H1 (cell line): ENCODE results near the gene CX3CR1. TPM values are rescaled to one million over a fixed set of nuclear protein-coding genes. Genes with fewer than 3 reads are reported as not detected.

Experiments used
- CTCF ChIA-PET: fragments of 300-600 bp; sonication (Branson Sonifier 250); formaldehyde crosslinking; loops from one replicate; lab custom pipeline; 2021; ENCODE audit not compliant: partially characterized antibody; lab: Charles Lee
- POLR2A ChIA-PET: fragments of 300-600 bp; sonication (Branson Sonifier 250); formaldehyde crosslinking; loops from one replicate; lab custom pipeline; 2021; ENCODE audit warnings: inconsistent platforms; ENCODE audit not compliant: partially characterized antibody; lab: Charles Lee
- DNase-seq, 2 experiments: peaks; one replicate each; pipeline versions ENCODE4 v3.0.0 to v3.0.0-alpha.2; 2010 to 2022; ENCODE audit warnings: low spot score in 2 of 2, low read depth in 1 of 2, mixed read lengths in 1 of 2
- FAIRE-seq: peaks from 2 replicates; lab custom pipeline; 2011; peaks lifted over from hg19 to GRCh38; lab: Jason Lieb, UNC
- H2AFZ ChIP-seq: 2 replicates; pipeline ENCODE4 v1.8.1; 2012; ENCODE audit warnings: low read length, inconsistent platforms
- H2AK5ac ChIP-seq: 2 replicates; pipeline ENCODE4 v1.6.1; 2013; ENCODE audit warnings: low read depth, low read length
- H2BK120ac ChIP-seq: replicated peaks from 2 replicates; pipeline ENCODE3; 2013; ENCODE audit warnings: low read depth, low read length, inconsistent platforms
- H2BK12ac ChIP-seq: 2 replicates; pipeline ENCODE4 v1.6.1; 2013; ENCODE audit warnings: low read depth, low read length
- H2BK15ac ChIP-seq: 2 replicates; pipeline ENCODE4 v1.6.1; 2013; ENCODE audit warnings: low read length
- H2BK20ac ChIP-seq: 2 replicates; pipeline ENCODE4 v1.6.1; 2013; ENCODE audit warnings: low read length
- H2BK5ac ChIP-seq: 2 replicates; pipeline ENCODE4 v1.6.1; 2013; ENCODE audit warnings: low read depth, low read length
- H3K14ac ChIP-seq: 2 replicates; pipeline ENCODE4 v1.6.1; 2013; ENCODE audit warnings: inconsistent platforms; ENCODE audit not compliant: insufficient read length
- H3K18ac ChIP-seq: 2 replicates; pipeline ENCODE4 v1.6.1; 2013; ENCODE audit warnings: low read length; ENCODE audit errors: extremely low read depth
- H3K23ac ChIP-seq: 2 replicates; pipeline ENCODE4 v1.6.1; 2013; ENCODE audit warnings: inconsistent platforms; ENCODE audit not compliant: insufficient read length
- H3K23me2 ChIP-seq: 2 replicates; pipeline ENCODE4 v1.6.1; 2013; ENCODE audit warnings: low read depth, low read length
- H3K27ac ChIP-seq: 2 replicates; pipeline ENCODE4 v1.6.1; 2011; ENCODE audit warnings: low read depth, low read length, inconsistent platforms
- H3K27me3 ChIP-seq, 4 experiments: replicated peaks in 1 of 4; 1 replicate in 1 of 4; 2 replicates in 3 of 4; pipeline versions ENCODE4 v1.6.1 to v1.8.1; 2011 to 2013; ENCODE audit warnings: low read length in 3 of 4, mild to moderate bottlenecking in 3 of 4, inconsistent platforms in 2 of 4, mixed read lengths in 2 of 4, moderate library complexity in 1 of 4; ENCODE audit not compliant: control insufficient read depth in 3 of 4, insufficient read depth in 3 of 4; ENCODE audit errors: extremely low read depth in 1 of 4
- H3K36me3 ChIP-seq, 4 experiments: 2 replicates each; pipeline versions ENCODE4 v1.6.1 to v1.8.1; 2011 to 2013; ENCODE audit warnings: mild to moderate bottlenecking in 4 of 4, low read length in 3 of 4, moderate library complexity in 2 of 4, control low read depth in 1 of 4, inconsistent platforms in 1 of 4; ENCODE audit not compliant: insufficient read depth in 4 of 4, control insufficient read depth in 2 of 4
- H3K4ac ChIP-seq: replicated peaks from 2 replicates; pipeline ENCODE3; 2013; ENCODE audit warnings: low read length, low read depth, mixed read lengths, inconsistent platforms; ENCODE audit not compliant: insufficient read length
- H3K4me1 ChIP-seq, 4 experiments: replicated peaks in 1 of 4; 1 replicate in 1 of 4; 2 replicates in 3 of 4; pipeline versions ENCODE4 v1.6.1 to v1.8.1; 2011 to 2013; ENCODE audit warnings: low read length in 3 of 4, inconsistent platforms in 2 of 4, mixed read lengths in 1 of 4; ENCODE audit not compliant: insufficient read depth in 4 of 4, control insufficient read depth in 3 of 4
- H3K4me2 ChIP-seq, 2 experiments: 2 replicates each; pipeline versions ENCODE4 v1.6.1 to v1.8.1; 2011 to 2013; ENCODE audit warnings: low read depth in 2 of 2, low read length in 2 of 2, control low read depth in 1 of 2, inconsistent platforms in 1 of 2, mild to moderate bottlenecking in 1 of 2; ENCODE audit not compliant: insufficient read depth in 1 of 2
- H3K4me3 ChIP-seq, 4 experiments: fragments of 200-600, 300-600 bp in 1 of 4; sonication (generic), shearing (Covaris generic), sonication (Bioruptor Twin) in 1 of 4; 2 replicates each; pipeline versions ENCODE4 v1.5.1 to v1.8.1; 2011 to 2016; ENCODE audit warnings: low read length in 4 of 4, low read depth in 3 of 4, control low read depth in 2 of 4, inconsistent platforms in 2 of 4, mild to moderate bottlenecking in 2 of 4, mixed read lengths in 1 of 4, moderate library complexity in 1 of 4; ENCODE audit not compliant: insufficient read depth in 2 of 4; ENCODE audit errors: extremely low read depth in 1 of 4
- H3K56ac ChIP-seq: replicated peaks from 2 replicates; pipeline ENCODE3; 2013; ENCODE audit warnings: low read depth, mild to moderate bottlenecking, mixed read lengths, low read length, inconsistent platforms; ENCODE audit not compliant: insufficient read length
- H3K79me1 ChIP-seq: 2 replicates; pipeline ENCODE4 v1.6.1; 2013; ENCODE audit warnings: low read depth, low read length, control low read depth
- H3K79me2 ChIP-seq, 2 experiments: 2 replicates each; pipeline versions ENCODE4 v1.6.1 to v1.8.1; 2012 to 2013; ENCODE audit warnings: low read length in 2 of 2, mild to moderate bottlenecking in 2 of 2, inconsistent platforms in 1 of 2; ENCODE audit not compliant: insufficient read depth in 2 of 2, control insufficient read depth in 1 of 2
- H3K9ac ChIP-seq, 4 experiments: replicated peaks in 1 of 4; 1 replicate in 1 of 4; 2 replicates in 3 of 4; pipeline versions ENCODE4 v1.6.1 to v1.8.1; 2011 to 2013; ENCODE audit warnings: low read depth in 3 of 4, low read length in 3 of 4, control low read depth in 2 of 4, mild to moderate bottlenecking in 2 of 4, moderate library complexity in 2 of 4, inconsistent platforms in 1 of 4; ENCODE audit errors: extremely low read depth in 1 of 4
- H3K9me3 ChIP-seq, 2 experiments: 2 replicates each; pipeline versions ENCODE4 v1.6.1 to v1.8.1; 2012 to 2013; ENCODE audit warnings: mild to moderate bottlenecking in 2 of 2, moderate library complexity in 2 of 2, control low read depth in 1 of 2, inconsistent platforms in 1 of 2, low read depth in 1 of 2, low read length in 1 of 2, mixed read lengths in 1 of 2; ENCODE audit not compliant: insufficient read depth in 2 of 2
- H4K20me1 ChIP-seq, 2 experiments: replicated peaks in 1 of 2; 2 replicates each; pipeline versions ENCODE3 to v1.8.1; 2011 to 2013; ENCODE audit warnings: inconsistent platforms in 2 of 2, low read length in 2 of 2, mild to moderate bottlenecking in 1 of 2; ENCODE audit not compliant: insufficient read depth in 2 of 2, control insufficient read depth in 1 of 2
- H4K5ac ChIP-seq: 2 replicates; pipeline ENCODE4 v1.6.1; 2013; ENCODE audit warnings: low read length, low read depth, mixed read lengths, inconsistent platforms; ENCODE audit not compliant: insufficient read length
- H4K8ac ChIP-seq: 2 replicates; pipeline ENCODE4 v1.8.0; 2013; ENCODE audit warnings: mild to moderate bottlenecking, moderate library complexity, low read length, inconsistent platforms; ENCODE audit not compliant: insufficient read depth; ENCODE audit errors: extremely low read depth
- H4K91ac ChIP-seq: replicated peaks from 2 replicates; pipeline ENCODE3; 2013; ENCODE audit warnings: low read length, mixed read lengths, inconsistent platforms; ENCODE audit not compliant: insufficient read length
- ASH2L ChIP-seq: fragments of 200-600, 300-600 bp; sonication (generic); IDR thresholded peaks from one replicate; pipeline ENCODE4 v1.7.1; 2017; ENCODE audit warnings: low read length
- CEBPB ChIP-seq: IDR thresholded peaks from 2 replicates; pipeline ENCODE4 v1.6.1; 2012; ENCODE audit warnings: low read depth, low read length
- CTBP2 ChIP-seq: IDR thresholded peaks from 2 replicates; pipeline ENCODE4 v1.7.0; 2011; ENCODE audit warnings: borderline replicate concordance, mild to moderate bottlenecking, moderate library complexity, mixed read lengths, low read length; ENCODE audit not compliant: insufficient read depth, insufficient read length
- CTCF ChIP-seq, 3 experiments: IDR thresholded peaks; 1 replicate in 2 of 3; 2 replicates in 1 of 3; pipeline versions ENCODE4 v1.5.1 to v1.6.1; 2011; ENCODE audit warnings: low read length in 3 of 3, mild to moderate bottlenecking in 3 of 3, inconsistent platforms in 2 of 3, low read depth in 1 of 3, moderate library complexity in 1 of 3; ENCODE audit not compliant: insufficient read depth in 1 of 3; ENCODE audit errors: control extremely low read depth in 1 of 3
- E2F6 ChIP-seq: IDR thresholded peaks from 2 replicates; pipeline ENCODE4 v1.6.1; 2012; ENCODE audit warnings: inconsistent platforms
- JUND ChIP-seq: IDR thresholded peaks from 2 replicates; pipeline ENCODE4 v1.6.1; 2011; ENCODE audit warnings: mild to moderate bottlenecking, improper control_type of control experiment, low read length
- RAD21 ChIP-seq, 2 experiments: IDR thresholded peaks in 1 of 2; conservative IDR thresholded peaks in 1 of 2; 2 replicates each; pipeline ENCODE4 v1.6.1; 2011; ENCODE audit warnings: low read depth in 2 of 2, low read length in 2 of 2, improper control_type of control experiment in 1 of 2, inconsistent platforms in 1 of 2, mild to moderate bottlenecking in 1 of 2, moderate library complexity in 1 of 2
- RNF2 ChIP-seq: fragments of 200-900, 300-1000 bp; sonication (generic); IDR thresholded peaks from 2 replicates; pipeline ENCODE4 v1.7.1; 2016; ENCODE audit warnings: borderline replicate concordance, low read depth, mild to moderate bottlenecking, antibody characterized with exemption, low read length; ENCODE audit not compliant: poor library complexity, severe bottlenecking; ENCODE audit errors: missing control alignments
- TCF12 ChIP-seq: IDR thresholded peaks from 2 replicates; pipeline ENCODE4 v1.6.1; 2011; ENCODE audit warnings: low read depth, mild to moderate bottlenecking, low read length
- YY1 ChIP-seq: IDR thresholded peaks from 2 replicates; pipeline ENCODE4 v1.6.1; 2011; ENCODE audit warnings: low read depth, mild to moderate bottlenecking, low read length
- WGBS, 2 experiments: shearing (Covaris generic) in 1 of 2; methylation state at CpG; one replicate each; pipeline versions ENCODE4 v1.1.6 to v1.1.7; 2013 to 2015; ENCODE audit warnings: low lambda C conversion rate in 2 of 2, mixed read lengths in 2 of 2, inconsistent platforms in 1 of 2, low coverage in 1 of 2, missing lambda C conversion rate in 1 of 2; ENCODE audit not compliant: insufficient replicate concordance in 2 of 2, insufficient coverage in 1 of 2, insufficient read length in 1 of 2; ENCODE audit errors: extremely low coverage in 1 of 2, missing lambda C conversion rate in 1 of 2; 5-methylcytosine and 5-hydroxymethylcytosine counted together
- polyA plus RNA-seq, 7 experiments: library from polyadenylated mRNA; depleted of rRNA in 3 of 7; stranded (reverse) in 5 of 7; unstranded in 2 of 7; fragments of >200 nt in 5 of 7; fragments of 200-250 nt in 2 of 7; gene quantifications; 1 replicate in 5 of 7; 2 replicates in 1 of 7; 4 replicates in 1 of 7; pipeline versions ENCODE4 v1.2.1 to v1.2.3, GENCODE V29; 2011 to 2013; ENCODE audit warnings: missing spikeins in 2 of 7, mixed read lengths in 2 of 7
- total RNA-seq: library from RNA; stranded (reverse); fragmentation: NEBNext Ultra II Directional; extraction: Animal tissue kit (Norgen Biotek cat#: 25700); gene quantifications from 2 replicates; pipeline ENCODE4 v1.2.1, GENCODE V29; 2021

The CX3CR1 gene
- total and polyA plus RNA-seq, 2 of the 8 experiments (the other 6 are each of a cell fraction or from before 2014, with no cell fraction given), result 0.08 TPM; not detected in 1

- Histone ChIP-seq H3K4me1 (no peaks in the 10 kb centered on the region), H2BK5ac (no peak overlapping the region), H2BK120ac (no peak overlapping the region), H2BK12ac (no peak overlapping the region), H3K4me2 (no peak overlapping the region), H2AFZ (no peak overlapping the region), H2AK5ac (no peak overlapping the region), H2BK15ac (no peak overlapping the region), H3K18ac (no peak overlapping the region), H3K27me3 (no peaks in the 10 kb centered on the region), H4K5ac (no peak overlapping the region), H3K27ac (no peak overlapping the region), H4K91ac (no peak overlapping the region), H4K20me1 (no peaks in the 10 kb centered on the region), H3K14ac (no peak overlapping the region), H3K9ac (no peak overlapping the region), H3K36me3 (no peaks in the 10 kb centered on the region), H3K4me3 (no peak overlapping the region), H3K9me3 (no peaks in the 10 kb centered on the region), H3K79me1 (no peaks in the 10 kb centered on the region), H3K23ac (no peak overlapping the region), H4K8ac (no peak overlapping the region), H3K23me2 (no peaks in the 10 kb centered on the region), H2BK20ac (no peak overlapping the region), H3K4ac (no peak overlapping the region), H3K56ac (no peak overlapping the region), H3K79me2 (no peaks in the 10 kb centered on the region)
- DNase-seq (no peak), FAIRE-seq (no peak)
- WGBS, 2 experiments, result 70% methylated on average over 7 of the region's 7 CpGs; no CpG with 5 or more reads in 1 of the 2 experiments
- ChIA-PET POLR2A (no interaction called here), CTCF (interaction anchor here (0.9 to 4.3 kb wide), 8 partner anchors 10 to 135 kb away, joined by 3 to 30 read pairs (median 6); no protein-coding TSS in a partner anchor)
- TF ChIP-seq JUND (no peak), RNF2 (no peak), CTBP2 (no peak), E2F6 (no peak), ASH2L (no peak), TCF12 (no peak), YY1 (no peak), CEBPB (no peak), RAD21 (IDR thresholded peaks at IDR 0.05 in 1 of 2, conservative IDR thresholded peaks at IDR 0.05 in 1 of 2; ENCODE audit: low read depth in 2 of 2, low read length in 2 of 2) (peak; percentile 26 to 29; a peak in 2 of 4 replicates), CTCF (IDR thresholded peaks at IDR 0.05; ENCODE audit: control extremely low read depth in 1 of 3, insufficient read depth in 1 of 3, low read depth in 1 of 3, low read length in 3 of 3) (peak in 2 of 3 experiments; percentile 28 to 34; a peak in 2 of 4 replicates)
Measured at GRCh38 chr3:39260957-39261356, 18.9 kb downstream of the CX3CR1 start.
